Activated effector memory CD4-positive, alpha-beta T cell treated with anti-CD3 and anti-CD28 coated beads, Interleukin-2, amount 50 U/mL, for 16 hours (primary cell): ENCODE data around the gene JUNB.

Experiments
- DNase-seq: peaks from one replicate; pipeline ENCODE4 v3.0.0-alpha.2; 2020

Gene JUNB

DNA sequence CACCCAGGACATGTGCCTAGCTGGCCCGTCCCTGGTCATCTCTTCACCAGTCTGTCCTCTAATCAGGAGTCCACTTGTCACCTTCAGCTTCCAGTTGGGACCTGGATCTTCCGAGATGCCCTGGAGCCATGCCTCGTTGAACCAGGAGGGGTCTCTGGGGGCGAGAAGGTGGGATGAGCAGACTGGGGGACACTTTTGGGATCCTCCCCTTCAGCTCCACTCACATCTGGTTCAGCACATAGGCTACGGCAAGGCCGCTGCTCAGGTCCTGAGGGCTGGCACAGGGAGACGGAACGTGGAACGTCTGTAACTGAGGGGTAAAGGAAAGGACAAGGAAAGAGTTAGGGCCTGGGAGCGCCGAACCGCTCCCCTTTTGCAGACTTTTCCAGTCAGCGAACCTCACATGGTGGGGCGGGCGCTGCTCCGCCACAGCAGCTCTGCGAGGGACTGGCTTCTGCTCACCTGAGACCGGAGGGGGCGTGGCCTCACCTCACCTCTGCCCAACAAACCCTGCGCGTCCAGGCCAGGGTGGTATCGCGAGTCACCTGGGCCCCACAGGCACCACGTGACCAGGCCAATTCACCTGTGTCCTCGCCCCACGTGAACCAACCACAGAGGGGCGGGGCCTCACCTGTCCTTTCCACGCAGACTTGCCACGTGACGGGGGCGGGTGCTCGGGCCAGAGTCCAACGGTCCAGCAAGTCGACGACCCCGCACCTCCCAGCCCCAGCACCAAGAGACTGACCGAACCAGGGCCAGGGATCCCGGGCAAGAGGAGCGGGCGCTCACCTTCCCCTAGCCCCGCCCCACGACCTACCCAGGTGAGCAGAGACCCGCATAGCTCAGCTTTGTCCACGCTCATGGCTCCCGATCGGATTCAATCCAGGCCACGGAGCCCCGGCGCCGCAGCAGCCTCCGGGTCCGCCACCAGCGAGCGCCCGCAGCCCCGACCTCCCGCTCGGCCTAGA, 16.4 kb upstream of the JUNB start, which contains the start of gene HOOK2:
TSS of gene HOOK2 (minus strand) at position 965 of the 968 bp plus-strand sequence. CDS start at position 862, 103 bp downstream.
- peak; percentile 80 for DNase-seq

DNA sequence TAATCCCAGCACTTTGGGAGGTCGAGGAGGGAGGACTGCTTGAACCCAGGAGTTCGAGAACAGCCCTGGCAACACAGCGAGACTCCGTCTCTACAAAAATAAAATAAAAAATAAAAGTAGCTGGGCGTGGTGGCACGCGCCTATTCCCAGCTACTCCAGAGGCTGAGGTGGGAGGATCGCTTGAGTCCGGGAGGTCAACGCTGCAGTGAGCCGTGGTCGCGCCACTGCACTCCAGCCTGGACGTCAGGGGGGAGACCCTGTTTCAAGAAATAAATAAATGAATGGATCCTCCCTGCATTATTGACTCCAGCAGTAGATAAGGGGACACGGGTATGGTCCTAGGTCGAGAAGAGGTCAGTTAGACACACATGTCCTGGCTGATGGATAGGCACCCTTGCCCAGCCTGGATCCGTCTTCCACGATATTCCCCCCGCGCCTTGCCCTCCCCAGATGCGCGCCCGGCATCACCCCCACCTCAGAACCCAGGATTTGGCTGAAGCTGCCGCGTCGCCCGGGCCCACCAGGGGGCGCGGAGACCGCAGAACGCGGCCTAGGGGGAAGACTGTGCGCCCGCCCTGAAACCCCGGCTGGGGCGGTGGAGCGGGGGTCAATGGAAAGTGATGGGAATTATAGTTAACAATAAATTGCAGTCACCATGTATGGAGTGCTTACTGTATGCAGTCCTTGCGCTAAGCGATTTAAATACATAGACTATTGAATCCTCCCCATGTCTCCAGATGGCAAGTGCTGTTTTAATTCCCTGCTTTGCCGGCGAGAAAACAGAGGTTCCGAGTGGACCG, 13.9 kb upstream of the JUNB start:
- DNase-seq = peak; percentile 94

DNA sequence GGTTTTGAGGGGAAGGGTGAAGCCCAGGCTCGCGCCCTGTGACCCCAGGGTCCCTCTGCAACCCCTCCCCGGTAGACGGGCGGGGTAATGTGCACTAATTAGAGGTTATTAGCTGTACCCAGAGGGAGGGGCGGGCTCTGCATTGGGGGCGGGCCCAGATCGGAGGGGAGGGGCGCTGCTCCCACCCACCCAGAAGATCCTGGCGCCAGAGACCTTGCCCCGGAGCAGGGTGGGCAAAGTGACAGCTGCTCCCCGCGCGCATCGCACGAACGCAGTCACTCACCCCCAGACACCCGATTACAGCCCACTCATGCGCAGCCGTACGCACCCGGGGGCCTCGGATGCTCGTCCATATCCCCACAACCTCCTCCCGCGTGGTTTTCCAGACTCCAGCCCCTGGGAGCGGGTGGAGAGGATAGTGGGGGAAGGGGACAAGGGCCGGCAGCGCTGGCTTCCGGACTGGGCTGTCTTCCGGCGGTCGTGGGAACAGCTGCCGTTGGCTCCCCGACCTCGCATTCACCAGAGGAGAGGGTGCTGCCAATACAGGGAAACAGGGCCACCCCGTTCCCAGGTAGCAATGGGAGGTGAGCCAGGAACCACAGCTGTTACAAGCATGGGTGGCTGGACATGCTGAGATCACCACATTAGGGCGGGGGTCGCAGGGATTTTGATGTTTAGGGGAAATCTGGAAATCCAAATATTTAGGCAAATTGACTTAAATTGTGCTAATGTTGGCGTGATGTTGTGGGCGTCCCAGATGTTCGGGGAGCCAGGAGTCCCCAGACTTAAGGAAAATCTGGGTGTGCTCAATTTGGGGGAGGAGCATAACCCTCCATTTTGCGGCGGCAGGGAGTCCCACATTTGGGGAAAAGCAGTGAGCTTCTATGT, 13.0 kb upstream of the JUNB start:
- DNase-seq = peak; percentile 78

DNA sequence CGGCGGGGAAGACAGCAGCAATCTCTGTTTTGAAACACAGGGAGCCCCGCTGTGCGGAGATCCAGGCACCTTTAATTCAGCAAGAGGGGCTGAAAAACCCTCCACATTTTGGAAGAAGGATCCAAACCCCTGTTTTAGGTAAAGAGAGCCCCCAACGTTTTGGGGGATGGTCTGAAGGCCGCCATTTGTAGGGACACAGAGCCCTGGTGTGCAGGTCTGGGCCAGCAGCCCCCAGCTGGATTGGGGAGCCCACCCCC, 12.5 kb upstream of the JUNB start:
- DNase-seq = no peak

DNA sequence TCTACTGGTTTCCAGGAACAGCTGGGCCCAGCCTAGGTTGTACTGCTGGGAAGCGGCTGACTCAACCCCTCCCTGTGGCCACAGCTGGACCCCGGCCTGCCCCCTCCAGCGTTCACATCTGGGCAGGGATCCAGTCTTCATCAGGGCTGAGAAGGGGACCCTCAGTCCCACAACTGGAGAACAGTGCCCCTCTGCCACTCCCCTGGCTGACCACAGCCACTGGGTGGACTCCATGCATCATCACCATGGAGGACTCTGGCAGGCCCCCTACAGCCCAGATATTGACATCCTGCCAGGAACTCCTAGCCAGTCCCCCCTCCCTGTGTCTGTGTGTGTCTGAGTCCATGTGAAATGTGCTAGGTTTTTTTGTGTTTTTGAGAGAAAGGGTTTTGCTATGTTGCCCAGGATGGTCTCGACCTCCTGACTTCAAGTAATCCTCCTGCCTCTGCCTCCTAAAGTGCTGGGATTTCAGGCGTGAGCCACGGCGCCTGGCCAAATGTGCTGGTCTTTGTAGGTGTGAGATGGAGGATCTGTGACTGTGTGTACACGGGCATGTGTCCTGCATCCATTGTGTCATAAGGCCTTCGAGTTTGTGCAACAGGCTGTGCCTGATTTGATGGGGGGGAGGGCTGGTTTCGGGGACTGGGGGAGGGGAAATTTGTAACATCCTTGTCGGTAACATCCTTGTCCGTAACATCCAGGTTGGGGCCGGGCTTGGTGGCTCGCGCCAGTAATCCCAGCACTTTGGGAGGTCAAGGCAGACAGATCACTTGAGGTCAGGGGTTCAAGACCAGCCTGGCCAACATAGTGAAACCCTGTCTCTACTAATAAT, 11.9 kb upstream of the JUNB start:
- no peak for DNase-seq

DNA sequence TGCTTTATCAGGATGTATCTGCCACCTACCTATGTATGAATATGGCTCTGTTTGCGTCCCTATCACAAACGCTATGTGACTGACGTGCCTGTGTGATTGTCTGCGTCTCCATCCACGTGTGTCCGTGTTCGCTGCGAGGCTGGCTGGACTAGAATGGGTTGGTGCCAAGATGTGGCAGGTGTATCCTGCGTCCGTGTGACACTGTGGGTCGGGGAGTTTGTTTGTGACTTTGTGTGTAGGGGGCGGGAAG, 9.2 kb upstream of the JUNB start:
- no peak for DNase-seq

DNA sequence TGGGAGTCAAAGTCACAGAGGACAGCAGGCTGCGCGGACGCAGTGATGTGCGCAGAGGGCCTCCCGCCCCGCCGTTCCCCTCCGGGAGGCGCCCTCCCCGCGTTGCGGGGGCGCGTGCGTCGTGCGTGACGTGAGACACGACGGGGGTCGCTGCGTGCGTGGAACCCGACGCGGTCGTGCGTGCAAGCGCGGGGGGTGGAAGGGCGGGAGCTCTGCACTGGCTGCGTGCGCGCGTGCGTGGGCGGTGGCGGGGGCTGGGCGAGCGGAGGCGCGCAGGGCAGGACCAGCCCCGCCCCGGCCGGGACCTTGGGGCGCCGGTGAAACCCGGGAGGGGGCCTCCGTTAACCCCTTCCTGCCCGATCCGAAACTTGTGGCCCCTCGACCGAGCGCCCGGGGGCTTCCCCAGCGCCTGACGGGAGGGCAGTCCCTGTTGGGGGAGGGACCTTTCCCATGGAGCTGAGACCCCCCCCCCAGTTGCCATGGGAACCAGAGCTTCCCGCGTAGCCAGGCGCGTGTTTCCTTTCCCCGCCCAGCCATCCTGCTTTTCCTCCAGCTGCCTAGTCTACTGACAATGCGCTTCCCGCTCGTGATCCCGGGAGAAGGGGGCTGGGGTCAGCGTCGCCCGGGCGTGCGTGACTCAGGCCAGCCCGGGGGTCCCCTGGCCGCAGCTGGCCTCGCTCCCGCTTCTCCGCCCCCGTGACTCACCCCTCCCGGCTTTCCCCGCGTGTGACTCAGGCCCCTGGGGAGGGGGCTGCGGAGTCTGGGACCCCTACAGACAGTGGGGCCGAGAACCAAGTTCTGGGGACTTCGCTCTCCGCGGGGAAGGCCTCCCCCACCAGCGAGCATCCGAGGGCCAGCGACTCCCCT, 8.6 kb upstream of the JUNB start:
- DNase-seq = peak; percentile 97

DNA sequence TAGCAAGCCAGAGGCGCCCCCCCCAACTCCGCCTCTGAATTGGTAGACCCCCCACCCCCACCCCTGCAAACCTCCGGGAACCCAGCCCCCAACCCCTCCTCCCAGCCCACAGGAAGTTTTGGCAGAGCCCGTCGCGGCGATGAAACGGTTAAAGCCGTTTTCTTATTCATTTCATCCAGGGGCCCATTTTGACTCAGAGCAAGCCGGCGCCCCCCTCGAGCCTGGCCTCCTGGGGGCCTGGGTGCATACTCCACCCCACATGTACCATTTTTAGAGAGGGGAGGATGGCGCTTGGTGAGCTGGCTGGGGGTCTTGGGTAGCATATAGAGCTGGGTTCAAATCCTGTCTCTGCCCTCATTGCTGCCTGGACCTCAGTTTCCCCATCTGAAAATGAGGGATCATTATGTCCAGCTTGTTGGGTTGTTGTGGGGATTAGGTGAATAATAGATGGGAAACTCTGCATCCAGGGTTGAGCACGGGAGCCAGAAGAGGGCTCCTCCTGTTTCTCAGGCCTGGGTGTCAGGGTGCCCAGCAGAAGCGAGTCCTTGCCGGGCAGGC, 7.9 kb upstream of the JUNB start:
- DNase-seq = peak; percentile 80

DNA sequence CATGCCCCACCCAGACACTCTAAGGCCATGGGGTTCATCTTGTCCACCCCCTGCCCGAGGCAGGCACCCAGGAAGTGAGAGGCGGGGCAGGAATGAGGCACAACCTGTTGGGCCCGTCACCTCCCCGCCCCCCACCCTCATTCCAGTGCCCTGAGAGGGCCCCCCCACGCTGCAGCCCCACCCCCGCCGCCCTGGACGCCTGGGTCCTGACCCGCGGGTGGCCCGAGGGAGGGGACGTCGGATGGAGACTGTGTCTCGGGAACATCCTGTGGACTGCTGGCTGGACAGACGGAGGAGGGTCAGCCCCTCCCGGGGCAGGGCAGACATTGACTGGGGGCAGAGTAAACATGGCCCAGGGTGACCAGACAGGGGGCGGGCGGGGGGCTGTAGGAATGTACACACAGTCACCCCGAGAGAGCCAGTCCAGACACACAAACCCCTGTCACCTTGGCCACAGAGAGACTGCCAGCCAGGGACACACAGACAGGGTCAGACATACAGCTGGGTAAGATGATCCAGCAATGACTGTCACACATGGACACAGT, 7.4 kb upstream of the JUNB start:
- peak; percentile 73 for DNase-seq

DNA sequence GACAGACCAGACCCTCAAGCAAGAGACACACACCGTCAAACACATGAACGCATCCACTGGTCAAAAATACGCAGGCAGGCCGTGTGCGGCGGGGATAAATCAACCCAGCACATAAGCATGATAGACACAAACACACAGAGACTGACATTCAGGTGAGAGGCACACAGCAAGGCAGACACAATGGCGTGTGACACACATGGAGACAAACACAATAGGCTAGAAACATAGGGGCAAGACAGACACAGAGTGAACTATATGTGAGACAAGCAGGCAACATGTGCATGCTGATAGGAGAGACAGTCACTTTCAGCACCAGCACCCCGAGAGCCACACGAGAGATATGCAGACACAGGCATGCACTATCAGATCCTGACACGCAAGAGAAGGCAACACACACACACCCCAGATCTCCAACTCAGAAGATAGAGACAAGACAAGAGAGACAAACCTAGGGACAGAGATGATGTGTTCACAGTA, 6.9 kb upstream of the JUNB start:
- DNase-seq = no peak

DNA sequence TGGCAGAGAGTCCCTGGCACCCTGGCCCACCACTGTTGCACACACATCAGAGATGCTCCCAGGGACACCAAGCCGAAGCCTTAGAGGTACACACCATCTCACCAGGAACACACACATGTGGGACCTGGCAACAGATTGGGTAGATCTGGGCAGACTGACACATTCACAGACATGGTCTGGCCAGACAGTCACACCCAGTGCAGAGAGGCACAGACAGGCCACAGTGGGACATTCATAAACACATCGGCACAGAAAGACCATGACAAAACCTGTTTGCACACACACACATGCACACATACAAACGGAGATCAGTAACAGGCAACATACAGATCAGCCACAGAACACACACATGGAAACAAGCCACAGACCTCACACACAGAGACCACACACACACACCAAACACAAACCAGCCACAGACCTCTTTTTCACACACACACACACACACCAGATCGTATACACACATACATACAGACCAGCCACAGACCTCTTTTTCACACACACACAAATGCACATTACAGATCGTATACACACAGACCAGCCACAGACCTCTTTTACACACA, 6.3 kb upstream of the JUNB start:
- DNase-seq = no peak

DNA sequence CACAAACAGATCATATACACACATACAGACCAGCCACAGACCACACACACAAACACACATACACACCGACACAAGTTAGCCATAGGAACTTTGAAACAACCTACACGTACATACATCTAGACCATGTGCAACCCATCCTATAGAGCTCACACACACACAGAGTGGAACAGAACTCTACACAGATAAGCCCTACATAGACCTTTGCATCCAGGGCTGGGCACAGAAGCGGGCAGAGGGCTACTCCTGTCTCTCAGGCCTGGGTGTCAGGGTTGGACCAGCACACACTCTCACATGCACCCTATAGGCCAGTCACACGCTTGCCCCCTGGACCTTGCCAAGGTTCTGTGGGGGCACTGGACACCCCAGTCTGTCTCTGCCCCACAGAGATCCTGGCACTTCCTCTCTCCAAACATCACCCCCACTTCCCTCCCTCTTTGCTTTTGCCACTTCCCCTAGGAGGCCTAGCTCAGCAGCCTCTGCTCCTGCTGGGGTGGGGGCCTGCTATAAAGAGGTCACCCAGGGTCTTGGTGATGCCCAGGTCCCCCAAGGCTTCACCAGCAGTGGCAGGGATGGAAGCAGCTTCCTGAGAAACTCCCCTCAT, 5.8 kb upstream of the JUNB start:
- DNase-seq = no peak

DNA sequence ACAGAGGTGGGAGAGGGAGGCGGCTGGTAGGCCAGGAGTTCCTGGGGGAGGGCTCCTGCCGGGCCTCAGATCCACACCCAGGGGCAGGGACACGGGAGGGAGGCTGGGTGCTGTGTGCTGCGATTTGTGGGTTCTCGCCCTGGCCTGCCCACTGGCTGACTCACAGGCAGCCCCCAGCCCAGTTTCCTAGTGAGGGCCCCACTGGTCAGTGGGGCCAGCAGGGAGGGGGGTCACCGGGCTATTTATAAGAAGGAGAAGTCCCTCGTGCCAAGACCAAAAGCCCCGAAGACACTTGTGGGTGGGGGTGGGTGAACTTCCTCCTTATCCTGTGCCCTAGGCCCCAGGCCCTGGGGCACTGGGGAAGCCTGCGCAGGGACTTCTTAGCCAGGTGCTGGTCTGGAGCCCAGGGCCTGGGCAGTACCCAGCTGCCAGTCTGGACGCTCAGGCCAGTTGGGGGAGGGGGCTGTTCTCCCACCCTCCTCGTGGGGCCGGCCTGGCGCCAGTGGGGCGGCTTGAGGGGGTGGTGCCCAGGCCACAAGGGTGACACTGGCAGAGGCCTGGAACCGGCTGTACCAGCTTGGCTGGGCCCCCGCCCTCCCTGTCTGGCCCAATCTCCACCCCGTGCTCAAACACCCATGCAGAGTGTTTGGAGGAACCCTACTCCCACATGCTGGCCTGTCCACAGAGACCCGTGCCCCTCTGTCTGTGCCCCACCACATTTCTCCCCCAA, 5.0 kb upstream of the JUNB start:
- no peak for DNase-seq

DNA sequence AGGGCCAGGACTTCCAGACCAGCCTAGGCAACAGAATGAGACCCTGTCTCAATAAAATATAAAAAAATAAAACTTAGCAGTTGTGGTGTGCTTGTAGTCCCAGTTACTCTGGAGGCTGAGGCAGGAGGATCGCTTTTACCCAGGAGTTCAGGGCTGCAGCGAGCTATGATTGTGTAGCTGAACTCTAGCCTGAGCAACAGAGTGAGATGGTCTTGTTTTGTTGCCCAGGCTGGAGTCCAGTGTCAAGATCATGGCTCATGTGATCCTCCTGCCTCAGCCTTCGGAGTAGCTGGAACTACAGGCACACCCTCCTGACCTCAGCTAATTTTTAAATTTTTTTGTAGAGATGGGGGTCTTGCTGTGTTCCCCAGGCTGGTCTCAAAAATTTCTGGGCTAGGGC, 4.3 kb upstream of the JUNB start:
- no peak for DNase-seq

DNA sequence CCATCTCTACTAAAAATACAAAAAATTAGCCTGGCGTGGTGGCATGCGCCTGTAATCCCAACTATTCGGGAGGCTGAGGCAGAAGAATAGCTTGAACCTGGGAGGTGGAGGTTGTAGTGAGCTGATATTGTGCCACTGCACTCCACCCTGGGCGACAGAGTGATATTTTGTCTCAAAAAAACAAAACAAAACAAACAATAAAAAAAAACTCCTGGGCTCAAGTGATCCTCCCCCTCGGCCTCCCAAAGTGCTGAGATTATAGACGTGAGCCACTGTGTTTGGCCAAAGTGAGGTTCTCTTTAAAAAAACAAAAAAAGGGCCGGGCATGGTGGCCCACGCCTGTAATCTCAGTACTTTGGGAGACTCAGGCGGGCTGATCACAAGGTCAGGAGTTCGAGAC, 3.8 kb upstream of the JUNB start:
- no peak for DNase-seq

DNA sequence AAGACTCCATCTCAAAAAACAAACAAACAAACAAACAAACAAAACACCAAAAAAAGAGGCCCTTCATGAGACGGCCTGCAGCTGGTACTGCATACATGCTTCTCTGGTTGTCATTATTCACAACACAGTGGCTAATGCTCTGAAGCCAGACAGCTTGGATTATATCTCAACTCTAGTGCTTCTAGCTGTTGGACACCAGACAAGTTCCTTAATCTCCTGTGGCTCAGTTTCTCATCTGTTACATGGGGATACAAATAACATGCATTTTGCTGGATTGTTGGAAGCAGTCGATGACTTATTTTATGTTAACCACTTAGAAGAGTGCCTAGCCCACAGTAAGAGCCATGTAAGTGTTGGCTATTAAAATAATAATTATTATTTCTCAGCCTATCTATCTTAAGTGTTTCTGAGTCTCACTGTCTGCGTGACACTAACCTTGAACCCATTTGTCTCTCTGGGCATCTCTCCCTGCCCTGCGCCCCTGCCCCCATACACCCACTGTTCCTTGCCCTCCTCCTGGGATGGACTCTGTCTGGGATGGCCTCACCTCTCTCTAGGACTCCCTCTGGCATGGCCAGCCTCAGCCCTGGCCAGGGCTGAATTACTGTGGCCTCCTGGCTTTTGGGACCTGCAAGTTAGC, 3.1 kb upstream of the JUNB start:
- no peak for DNase-seq

DNA sequence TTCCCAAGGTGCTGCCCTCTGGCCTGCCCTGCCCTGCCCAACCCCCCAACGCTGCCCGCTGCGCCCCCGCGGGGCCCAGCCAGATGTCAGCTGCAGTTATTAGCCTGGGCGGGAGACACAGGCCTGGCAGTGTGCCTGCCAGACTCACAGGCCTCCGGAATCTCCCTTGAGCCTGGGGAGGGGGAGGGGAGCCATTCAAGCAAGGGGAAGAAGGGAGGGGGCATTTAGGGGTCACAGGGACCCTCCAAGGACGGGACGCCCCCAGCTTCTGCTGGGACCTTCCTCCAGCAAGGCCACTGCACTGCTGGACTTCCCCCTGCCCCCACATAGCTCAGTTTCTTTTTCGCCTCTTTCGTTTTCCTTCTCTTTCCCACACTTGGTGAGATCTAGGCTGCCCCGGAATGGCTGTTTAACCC, 2.6 kb upstream of the JUNB start:
- DNase-seq = peak; percentile 85

DNA sequence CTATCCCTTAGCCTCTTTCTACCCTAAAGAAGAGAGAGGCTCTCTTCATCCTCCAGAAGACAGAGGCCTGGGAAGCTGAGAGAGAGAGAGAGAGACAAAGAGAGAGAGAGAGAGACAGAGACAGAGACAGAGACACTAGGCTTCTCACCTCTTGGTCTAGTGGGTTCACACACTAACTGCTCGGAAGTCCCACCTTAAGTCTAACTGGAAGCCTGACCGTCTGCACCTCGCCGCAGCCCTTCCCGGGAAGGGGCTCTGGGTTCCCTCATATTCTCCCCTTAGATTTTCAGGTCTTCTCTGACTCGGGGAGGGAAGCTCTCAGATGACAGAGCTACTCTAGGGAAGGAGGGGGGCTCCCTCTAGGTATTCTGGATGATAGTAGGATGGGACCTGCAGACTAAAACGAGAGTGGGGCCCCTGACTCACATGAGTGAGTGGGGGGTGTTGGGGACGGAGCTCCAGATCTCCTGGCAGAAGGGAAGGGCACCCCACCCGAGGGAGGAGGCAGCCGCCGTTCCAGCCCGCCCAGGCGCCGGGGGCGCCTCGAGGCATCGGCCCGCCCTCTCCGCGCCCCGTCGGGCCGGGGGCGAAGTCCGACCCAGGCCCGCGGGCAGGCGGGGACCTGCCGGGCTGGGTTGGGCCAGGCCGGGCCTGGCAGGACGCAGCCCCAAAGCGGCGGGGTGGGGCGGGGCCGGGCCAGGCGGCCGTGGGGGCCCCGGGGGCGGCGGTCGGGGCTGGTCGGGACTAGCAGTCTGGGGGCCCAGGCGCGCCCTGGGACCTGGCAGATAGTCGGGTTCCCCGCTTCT, 2.0 kb upstream of the JUNB start:
- no peak for DNase-seq
